Activated CD4-positive, alpha-beta T cell treated with anti-CD3 and anti-CD28 coated beads, Interleukin-2, amount 10 ng/mL, durations not matched to agents 7 days and 5 days (primary cell): Measurements from ENCODE around the gene HRCT1. TPM values are rescaled to one million over a fixed set of nuclear protein-coding genes. Genes with fewer than 3 reads are reported as not detected.

Experiments used
- CTCF ChIA-PET: fragments of 350-600 bp; sonication (Branson Sonifier 250); formaldehyde crosslinking; loops from one replicate; lab custom pipeline; 2021; ENCODE audit warnings: antibody characterized with exemption; lab: Charles Lee
- POLR2A ChIA-PET: fragments of 350-600 bp; sonication (Branson Sonifier 250); formaldehyde crosslinking; loops from one replicate; lab custom pipeline; 2021; ENCODE audit warnings: antibody characterized with exemption; lab: Charles Lee
- DNase-seq: peaks from one replicate; pipeline ENCODE4 v3.0.0-alpha.2; 2020
- H3K27ac Mint-ChIP-seq: one replicate; pipeline ENCODE4 v1.8.0; 2021; ENCODE audit warnings: mild to moderate bottlenecking, moderate library complexity, mixed read lengths
- H3K27me3 Mint-ChIP-seq: one replicate; pipeline ENCODE4 v1.8.0; 2021; ENCODE audit warnings: mixed read lengths
- H3K36me3 Mint-ChIP-seq: one replicate; pipeline ENCODE4 v1.8.0; 2021; ENCODE audit warnings: low read depth, mixed read lengths
- H3K4me1 Mint-ChIP-seq: one replicate; pipeline ENCODE4 v1.8.0; 2021; ENCODE audit warnings: mixed read lengths
- H3K4me3 Mint-ChIP-seq: one replicate; pipeline ENCODE4 v1.8.0; 2021; ENCODE audit warnings: mild to moderate bottlenecking, moderate library complexity, mixed read lengths
- H3K9me3 Mint-ChIP-seq: one replicate; pipeline ENCODE4 v1.8.0; 2021; ENCODE audit warnings: mixed read lengths
- total RNA-seq, 2 experiments: library from RNA; stranded (reverse); gene quantifications; one replicate each; pipeline ENCODE4 v1.2.3, GENCODE V29; 2021

HRCT1 gene
- total RNA-seq, 2 experiments from 2014 or later: not detected

- Mint-ChIP-seq H3K9me3 (no peaks in the 10 kb centered on the region), H3K27me3 (peaks cover 28% of the 10 kb centered on the region), H3K4me1 (peaks cover 6% of the 10 kb centered on the region), H3K4me3 (no peak overlapping the region), H3K27ac (no peak overlapping the region), H3K36me3 (no peaks in the 10 kb centered on the region)
- ChIA-PET POLR2A (no interaction called here), CTCF (interaction anchor here (1.2 kb wide), 1 partner anchor 17 kb away, joined by 3 read pairs; no protein-coding TSS in a partner anchor)
- no peak for DNase-seq
Measured at GRCh38 chr9:35899021-35899420, 7.0 kb upstream of the HRCT1 start.

- peak; percentile 73 for DNase-seq
- Mint-ChIP-seq H3K4me3 (no peak overlapping the region), H3K27ac (no peak overlapping the region), H3K4me1 (peaks cover 18% of the 10 kb centered on the region), H3K9me3 (no peaks in the 10 kb centered on the region), H3K36me3 (no peaks in the 10 kb centered on the region), H3K27me3 (peaks cover 17% of the 10 kb centered on the region)
- CTCF ChIA-PET: interaction anchor here (0.8 to 2.0 kb wide), 6 partner anchors 8 to 77 kb away, joined by 3 to 8 read pairs (median 4); no protein-coding TSS in a partner anchor
- POLR2A ChIA-PET: no interaction called here
Measured at GRCh38 chr9:35903049-35903448, 3.0 kb upstream of the HRCT1 start.

- no peaks in the 10 kb centered on the region for H3K36me3 Mint-ChIP-seq
- no peaks in the 10 kb centered on the region for H3K9me3 Mint-ChIP-seq
- ChIA-PET POLR2A (no interaction called here), CTCF (interaction anchor here (1.0 to 1.5 kb wide), 2 partner anchors 50 to 119 kb away, joined by 4 read pairs; no protein-coding TSS in a partner anchor)
- no peak for DNase-seq
- H3K4me3 Mint-ChIP-seq: no peak overlapping the region
- peaks cover 31% of the 10 kb centered on the region for H3K4me1 Mint-ChIP-seq
- peaks cover 7% of the 10 kb centered on the region for H3K27me3 Mint-ChIP-seq
- H3K27ac Mint-ChIP-seq: no peak overlapping the region
Measured at GRCh38 chr9:35904338-35904737, 1.7 kb upstream of the HRCT1 start.

GRCh38 chr9:35905051-35905781 lies 786 bp upstream of the HRCT1 start:
- CTCF ChIA-PET: interaction anchor here (0.6 to 1.5 kb wide), 4 partner anchors 50 to 644 kb away, joined by 3 to 4 read pairs (median 4); no protein-coding TSS in a partner anchor
- Mint-ChIP-seq H3K9me3 (no peaks in the 10 kb centered on the region), H3K4me1 (peaks cover 36% of the 10 kb centered on the region), H3K36me3 (no peaks in the 10 kb centered on the region), H3K4me3 (no peak overlapping the region), H3K27me3 (peaks cover 6% of the 10 kb centered on the region), H3K27ac (peak overlapping the region; percentile 4)
- POLR2A ChIA-PET: no interaction called here
- DNase-seq: no peak

GRCh38 chr9:35906923-35907699 lies 1.1 kb downstream of the HRCT1 start:
- Mint-ChIP-seq H3K27ac (peak overlapping the region; percentile 57), H3K36me3 (peaks cover 1% of the 10 kb centered on the region), H3K27me3 (no peaks in the 10 kb centered on the region), H3K9me3 (no peaks in the 10 kb centered on the region), H3K4me3 (no peak overlapping the region), H3K4me1 (peaks cover 53% of the 10 kb centered on the region)
- CTCF ChIA-PET: interaction anchor here (1.1 kb wide), 1 partner anchor 34 kb away, joined by 3 read pairs; no protein-coding TSS in a partner anchor
- no peak for DNase-seq
- POLR2A ChIA-PET: interaction anchor here (0.6 kb wide), 1 partner anchor 13 kb away, joined by 4 read pairs; no protein-coding TSS in a partner anchor

- ChIA-PET CTCF (interaction anchor here (1.1 kb wide), 1 partner anchor 33 kb away, joined by 3 read pairs; no protein-coding TSS in a partner anchor), POLR2A (interaction anchor here (0.6 kb wide), 1 partner anchor 14 kb away, joined by 4 read pairs; no protein-coding TSS in a partner anchor)
- Mint-ChIP-seq H3K4me1 (peaks cover 54% of the 10 kb centered on the region), H3K9me3 (no peaks in the 10 kb centered on the region), H3K27ac (peak overlapping the region; percentile 76), H3K4me3 (no peak overlapping the region), H3K36me3 (peaks cover 1% of the 10 kb centered on the region), H3K27me3 (no peaks in the 10 kb centered on the region)
- no peak for DNase-seq
Measured at GRCh38 chr9:35907711-35908503, 1.9 kb downstream of the HRCT1 start.

- DNase-seq: no peak
- Mint-ChIP-seq H3K27me3 (no peaks in the 10 kb centered on the region), H3K4me3 (no peak overlapping the region), H3K36me3 (peaks cover 1% of the 10 kb centered on the region), H3K27ac (peak overlapping the region; percentile 76), H3K4me1 (peaks cover 50% of the 10 kb centered on the region), H3K9me3 (no peaks in the 10 kb centered on the region)
- CTCF ChIA-PET: no interaction called here
- POLR2A ChIA-PET: no interaction called here
Measured at GRCh38 chr9:35908504-35909125, 2.6 kb downstream of the HRCT1 start.

GRCh38 chr9:35909274-35909673 lies 3.3 kb downstream of the HRCT1 start, which contains the start of gene SPAAR:
SPAAR (plus strand) TSS chr9:35909490; CDS start chr9:35910464, 974 bp downstream.
- no peak for DNase-seq
- no peaks in the 10 kb centered on the region for H3K27me3 Mint-ChIP-seq
- peaks cover 1% of the 10 kb centered on the region for H3K36me3 Mint-ChIP-seq
- H3K4me3 Mint-ChIP-seq: no peak within 1 kb of the TSS
- H3K27ac Mint-ChIP-seq: peak within 1 kb of the TSS; percentile 97
- POLR2A ChIA-PET: no interaction called here
- peaks cover 50% of the 10 kb centered on the region for H3K4me1 Mint-ChIP-seq
- CTCF ChIA-PET: no interaction called here
- no peaks in the 10 kb centered on the region for H3K9me3 Mint-ChIP-seq

GRCh38 chr9:35909687-35910612 lies 3.9 kb downstream of the HRCT1 start:
- H3K9me3 Mint-ChIP-seq: no peaks in the 10 kb centered on the region

GRCh38 chr9:35910613-35911359 lies 4.8 kb downstream of the HRCT1 start:
- Mint-ChIP-seq H3K36me3 (peaks cover 1% of the 10 kb centered on the region), H3K27me3 (no peaks in the 10 kb centered on the region), H3K4me3 (peak overlapping the region; percentile 48), H3K9me3 (no peaks in the 10 kb centered on the region), H3K27ac (peak overlapping the region; percentile 97), H3K4me1 (peaks cover 50% of the 10 kb centered on the region)
- peak; percentile 68 for DNase-seq
- POLR2A ChIA-PET: no interaction called here
- CTCF ChIA-PET: interaction anchor here (0.6 to 1.4 kb wide), 5 partner anchors 8 to 829 kb away, joined by 3 to 6 read pairs (median 4); no protein-coding TSS in a partner anchor

More at GRCh38 chr9:35909687-35910612, 3.9 kb downstream of the HRCT1 start:
- Mint-ChIP-seq H3K27me3 (no peaks in the 10 kb centered on the region), H3K4me1 (peaks cover 50% of the 10 kb centered on the region), H3K27ac (peak overlapping the region; percentile 97), H3K36me3 (peaks cover 1% of the 10 kb centered on the region), H3K4me3 (no peak overlapping the region)
- POLR2A ChIA-PET: no interaction called here
- no peak for DNase-seq
- CTCF ChIA-PET: interaction anchor here (0.8 to 1.2 kb wide), 2 partner anchors 14 to 30 kb away, joined by 3 to 4 read pairs; no protein-coding TSS in a partner anchor
